Smooth muscle cell (in vitro differentiated cells): ENCODE results near the gene AEN. TPM values are rescaled to one million over a fixed set of nuclear protein-coding genes. Genes with fewer than 3 reads are reported as not detected.

Experiments used
- DNase-seq: peaks from one replicate; lab custom pipeline; 2025; ENCODE audit not compliant: unreplicated experiment; lab: John Stamatoyannopoulos, UW
- H2AFZ ChIP-seq: fragments of 200-600 bp; sonication (generic); 2 replicates; pipeline ENCODE4 v1.6.0; 2016; ENCODE audit warnings: antibody characterized with exemption, low read depth, mild to moderate bottlenecking
- H3F3A ChIP-seq: fragments of 200-600 bp; sonication (generic); 2 replicates; pipeline ENCODE4 v1.6.0; 2017; ENCODE audit warnings: antibody characterized with exemption, low read depth
- H3K27ac ChIP-seq: fragments of 200-600 bp; sonication (generic); 2 replicates; pipeline ENCODE4 v1.5.1; 2016; ENCODE audit warnings: low read depth, mild to moderate bottlenecking
- H3K27me3 ChIP-seq: fragments of 200-600 bp; sonication (generic); 2 replicates; pipeline ENCODE4 v1.6.1; 2016; ENCODE audit warnings: low read depth, mild to moderate bottlenecking
- H3K36me3 ChIP-seq: fragments of 200-600 bp; sonication (generic); 2 replicates; pipeline ENCODE4 v1.5.1; 2016; ENCODE audit warnings: low read depth
- H3K4me1 ChIP-seq: fragments of 200-600 bp; sonication (generic); 2 replicates; pipeline ENCODE4 v1.5.1; 2016; ENCODE audit warnings: low read depth
- H3K4me2 ChIP-seq: fragments of 200-600 bp; sonication (generic); 2 replicates; pipeline ENCODE4 v1.6.0; 2016; ENCODE audit warnings: mild to moderate bottlenecking
- H3K4me3 ChIP-seq: fragments of 200-600 bp; sonication (generic); 2 replicates; pipeline ENCODE4 v1.5.1; 2016; ENCODE audit warnings: mild to moderate bottlenecking
- H3K79me2 ChIP-seq: fragments of 200-600 bp; sonication (generic); 2 replicates; pipeline ENCODE4 v1.6.0; 2016; ENCODE audit warnings: low read depth, mild to moderate bottlenecking
- H3K9ac ChIP-seq: fragments of 200-600 bp; sonication (generic); 2 replicates; pipeline ENCODE4 v1.6.0; 2016; ENCODE audit warnings: low read depth
- H3K9me3 ChIP-seq: fragments of 200-600 bp; sonication (generic); replicated peaks from 2 replicates; pipeline ENCODE4 v1.5.1; 2016; ENCODE audit warnings: low read depth
- H4K20me1 ChIP-seq: fragments of 200-600 bp; sonication (generic); 2 replicates; pipeline ENCODE4 v1.6.0; 2016; ENCODE audit warnings: low read depth
- CTCF ChIP-seq: fragments of 200-600 bp; sonication (generic); IDR thresholded peaks from 2 replicates; pipeline ENCODE4 v1.5.1; 2017; ENCODE audit warnings: borderline replicate concordance, mild to moderate bottlenecking, antibody characterized with exemption; ENCODE audit not compliant: insufficient read depth, poor library complexity, severe bottlenecking
- WGBS: methylation state at CpG from one replicate; pipeline ENCODE4 v1.1.7; 2016; ENCODE audit warnings: low lambda C conversion rate; 5-methylcytosine and 5-hydroxymethylcytosine counted together
- microRNA counts: library from miRNA; unstranded; fragments of <30 nt; microRNA quantifications from one replicate; lab custom pipeline; 2016
- microRNA-seq: library from miRNA; unstranded; fragments of <30 nt; microRNA quantifications from one replicate; pipeline ENCODE4, GENCODE V29; 2016; ENCODE audit warnings: borderline number of aligned reads
- polyA plus RNA-seq: library from polyadenylated mRNA; unstranded; fragments of >200 nt; fragmentation: Nextera tagmentation; extraction: Ambion mirVana; gene quantifications from 2 replicates; pipeline ENCODE4 v1.2.1, GENCODE V29; 2016
- small RNA-seq: library from RNA; depleted of rRNA; stranded (forward); fragments of <200 nt; gene quantifications from one replicate; pipeline ENCODE3, GENCODE V24; 2014
- total RNA-seq: library from RNA; depleted of rRNA; stranded (reverse); fragments of >200 nt; gene quantifications from 2 replicates; pipeline ENCODE4 v1.2.3, GENCODE V29; 2014

The AEN gene
- total and polyA plus RNA-seq, 2 experiments from 2014 or later, result 44.5 to 57.6 TPM

- H3K27ac ChIP-seq, result no peak overlapping the region
- H3K36me3 ChIP-seq, result no peaks in the 10 kb centered on the region
- no peaks in the 10 kb centered on the region for H4K20me1 ChIP-seq
- no peaks in the 10 kb centered on the region for H3F3A ChIP-seq
- H3K27me3 ChIP-seq, result peaks cover 13% of the 10 kb centered on the region
- H3K4me3 ChIP-seq, result no peak overlapping the region
- no peaks in the 10 kb centered on the region for H3K79me2 ChIP-seq
- no peaks in the 10 kb centered on the region for H3K9me3 ChIP-seq
- TF ChIP-seq CTCF, result no peak
- no peak for DNase-seq
- no peak overlapping the region for H2AFZ ChIP-seq
- 89% methylated on average over 13 of the region's 13 CpGs for WGBS
- no peak overlapping the region for H3K4me2 ChIP-seq
- no peak overlapping the region for H3K9ac ChIP-seq
- no peaks in the 10 kb centered on the region for H3K4me1 ChIP-seq
Observed at GRCh38 chr15:88680241-88681001, 59.3 kb downstream of the AEN start.

GRCh38 chr15:88681610-88682221 lies 60.6 kb downstream of the AEN start:
- no peak overlapping the region for H2AFZ ChIP-seq
- no peaks in the 10 kb centered on the region for H4K20me1 ChIP-seq
- no peak overlapping the region for H3K4me3 ChIP-seq
- H3K4me2 ChIP-seq, result no peak overlapping the region
- H3K9ac ChIP-seq, result no peak overlapping the region
- H3K9me3 ChIP-seq, result no peaks in the 10 kb centered on the region
- H3K36me3 ChIP-seq, result no peaks in the 10 kb centered on the region
- no peaks in the 10 kb centered on the region for H3F3A ChIP-seq
- H3K27me3 ChIP-seq, result peaks cover 10% of the 10 kb centered on the region
- no peak for TF ChIP-seq CTCF
- 88% methylated on average over 13 of the region's 13 CpGs for WGBS
- no peaks in the 10 kb centered on the region for H3K4me1 ChIP-seq
- DNase-seq, result no peak
- H3K79me2 ChIP-seq, result no peaks in the 10 kb centered on the region
- H3K27ac ChIP-seq, result no peak overlapping the region

MicroRNAs within 50 kb of the gene (microRNA counts, 767-probe panel; counts per million panel counts)
- microRNA hsa-miR-1179 (lab: Ali Mortazavi, UCI) (183 counts per million), microRNA hsa-miR-7-5p (lab: Ali Mortazavi, UCI) (183 counts per million)

Small RNA genes lying within 50 kb of the gene (microRNA-seq; reads per million reads assigned to microRNA genes)
- gene MIR1179, result 2.3 reads per million
- gene MIR3529, result not detected
- not detected for gene MIR7-2

Small RNA genes lying within 50 kb of the gene (small RNA-seq; reads per million reads assigned to genes)
- gene MIR1179, result not detected
- gene MIR7-2, result not detected

Other genes with a start within 250 kb of the AEN start
- 17.1 and 17.5 TPM in 2 replicates for gene MRPL46, start 154.0 kb upstream of the AEN start, total RNA-seq
- 31.0 and 35.0 TPM in 2 replicates for gene MRPL46, start 154.0 kb upstream of the AEN start, polyA plus RNA-seq
- gene MRPS11, start 153.6 kb upstream of the AEN start, total RNA-seq, result 16.0 and 39.1 TPM in 2 replicates
- gene MRPS11, start 153.6 kb upstream of the AEN start, polyA plus RNA-seq, result 64.4 and 69.1 TPM in 2 replicates
- 5.6 and 6.0 TPM in 2 replicates for gene DET1, start 74.7 kb upstream of the AEN start, total RNA-seq
- gene DET1, start 74.7 kb upstream of the AEN start, polyA plus RNA-seq, result 4.3 and 6.5 TPM in 2 replicates
- 0.81 and 1.2 TPM in 2 replicates for gene ISG20, start 17.7 kb downstream of the AEN start, total RNA-seq
- 1.1 and 2.6 TPM in 2 replicates for gene ISG20, start 17.7 kb downstream of the AEN start, polyA plus RNA-seq
- gene ACAN, start 182.1 kb downstream of the AEN start, total RNA-seq, result not detected in 2 replicates
- gene ACAN, start 182.1 kb downstream of the AEN start, polyA plus RNA-seq, result 0.18 TPM in 1 of 2 replicates, not detected in the other